Uterus (tissue), 4 donors: ENCODE data around the gene LMO7. TPM values are rescaled to one million over a fixed set of nuclear protein-coding genes. Genes with fewer than 3 reads are reported as not detected.

ENCODE experiments used
- DNase-seq, 2 donors: peaks; one replicate each; pipeline ENCODE4 v3.0.0-alpha.2; 2019 to 2020
- H3K27ac ChIP-seq, 2 donors: fragments of 200-600 bp; sonication (generic); 1 replicate in 1 of 2; 2 replicates in 1 of 2; pipeline ENCODE4 v1.5.1; 2016 to 2018
- H3K27me3 ChIP-seq, 2 donors: fragments of 200-600 bp; sonication (generic); one replicate each; pipeline ENCODE4 v1.5.1; 2018 to 2019; ENCODE audit warnings: control low read depth in 1 of 2
- H3K36me3 ChIP-seq, 2 donors: fragments of 200-600 bp; sonication (generic); one replicate each; pipeline ENCODE4 v1.5.1; 2019; ENCODE audit warnings: control low read depth in 1 of 2
- H3K4me1 ChIP-seq, 2 donors: fragments of 200-600 bp; sonication (generic); one replicate each; pipeline ENCODE4 v1.5.1; 2018 to 2019; ENCODE audit warnings: control low read depth in 1 of 2
- H3K4me3 ChIP-seq, 2 donors: fragments of 200-600 bp; sonication (generic); 1 replicate in 1 of 2; 2 replicates in 1 of 2; pipeline ENCODE4 v1.5.1; 2018 to 2019; ENCODE audit warnings: mild to moderate bottlenecking in 1 of 2
- H3K9me3 ChIP-seq, 2 donors: fragments of 200-600 bp; sonication (generic); one replicate each; pipeline ENCODE4 v1.5.1; 2019; ENCODE audit warnings: control low read depth in 1 of 2
- POLR2A ChIP-seq, 2 donors: fragments of 450-650 bp; IDR thresholded peaks; one replicate each; pipeline ENCODE4 v1.6.1; 2016; ENCODE audit warnings: antibody characterized with exemption in 2 of 2, mild to moderate bottlenecking in 1 of 2, moderate library complexity in 1 of 2
- intact Hi-C: fragments of 100-400 bp; cut with DNase I; formaldehyde crosslinking; loops from one replicate; pipeline ENCODE4 v1.15.1; 2023; ENCODE audit warnings: low total_unique reads
- total RNA-seq, 4 donors: library from RNA; depleted of rRNA in 3 of 4; stranded (reverse); fragments of >200 nt in 3 of 4; gene quantifications; one replicate each; pipeline versions ENCODE4 v1.1.0 to v1.2.4, GENCODE V29; 2014 to 2023
- TF ChIP-seq, protein P1 (sequence below), 4 experiments: fragments of 200-600 bp in 2 of 4; fragments of 450-650 bp in 2 of 4; sonication (generic) in 2 of 4; IDR thresholded peaks; one replicate each; pipeline ENCODE4 v1.5.1; 2016 to 2019; ENCODE audit warnings: antibody characterized with exemption in 4 of 4, mild to moderate bottlenecking in 2 of 4, moderate library complexity in 1 of 4
- donor health status: DM: yes; HTN: yes; CAD: no.

The LMO7 gene
- total RNA-seq, 4 donors from 2014 or later, result 2.6 to 55.4 (median 24.2) TPM

DNA sequence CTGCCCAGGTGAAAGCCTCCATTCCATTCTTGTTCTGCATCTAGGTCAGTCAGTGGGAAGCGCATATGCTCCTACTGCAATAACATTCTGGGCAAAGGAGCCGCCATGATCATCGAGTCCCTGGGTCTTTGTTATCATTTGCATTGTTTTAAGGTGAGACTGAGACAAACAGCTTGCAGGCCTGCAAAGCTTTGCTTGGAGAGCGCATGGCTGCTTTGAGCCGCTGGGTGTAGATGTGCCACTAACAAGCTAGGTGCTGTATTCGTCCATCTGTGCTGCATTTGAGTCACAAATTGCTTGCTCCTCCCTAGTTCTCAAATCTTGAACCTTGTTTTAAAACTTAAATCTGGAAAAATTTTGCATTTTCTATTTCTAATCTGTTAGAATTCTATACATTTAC, 219.1 kb downstream of the LMO7 start:
- Histone ChIP-seq H3K9me3 (no peaks in the 10 kb centered on the region), H3K36me3 (no peaks in the 10 kb centered on the region), H3K27ac (no peak overlapping the region), H3K4me1 (no peaks in the 10 kb centered on the region), H3K27me3 (no peaks in the 10 kb centered on the region), H3K4me3 (no peak overlapping the region)
- DNase-seq, result no peak
- TF ChIP-seq POLR2A (IDR thresholded peaks at IDR 0.05), result no peak
- TF ChIP-seq, protein P1, sequence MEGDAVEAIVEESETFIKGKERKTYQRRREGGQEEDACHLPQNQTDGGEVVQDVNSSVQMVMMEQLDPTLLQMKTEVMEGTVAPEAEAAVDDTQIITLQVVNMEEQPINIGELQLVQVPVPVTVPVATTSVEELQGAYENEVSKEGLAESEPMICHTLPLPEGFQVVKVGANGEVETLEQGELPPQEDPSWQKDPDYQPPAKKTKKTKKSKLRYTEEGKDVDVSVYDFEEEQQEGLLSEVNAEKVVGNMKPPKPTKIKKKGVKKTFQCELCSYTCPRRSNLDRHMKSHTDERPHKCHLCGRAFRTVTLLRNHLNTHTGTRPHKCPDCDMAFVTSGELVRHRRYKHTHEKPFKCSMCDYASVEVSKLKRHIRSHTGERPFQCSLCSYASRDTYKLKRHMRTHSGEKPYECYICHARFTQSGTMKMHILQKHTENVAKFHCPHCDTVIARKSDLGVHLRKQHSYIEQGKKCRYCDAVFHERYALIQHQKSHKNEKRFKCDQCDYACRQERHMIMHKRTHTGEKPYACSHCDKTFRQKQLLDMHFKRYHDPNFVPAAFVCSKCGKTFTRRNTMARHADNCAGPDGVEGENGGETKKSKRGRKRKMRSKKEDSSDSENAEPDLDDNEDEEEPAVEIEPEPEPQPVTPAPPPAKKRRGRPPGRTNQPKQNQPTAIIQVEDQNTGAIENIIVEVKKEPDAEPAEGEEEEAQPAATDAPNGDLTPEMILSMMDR (IDR thresholded peaks at IDR 0.05), result no peak
- intact Hi-C loops, result no loop called here

DNA sequence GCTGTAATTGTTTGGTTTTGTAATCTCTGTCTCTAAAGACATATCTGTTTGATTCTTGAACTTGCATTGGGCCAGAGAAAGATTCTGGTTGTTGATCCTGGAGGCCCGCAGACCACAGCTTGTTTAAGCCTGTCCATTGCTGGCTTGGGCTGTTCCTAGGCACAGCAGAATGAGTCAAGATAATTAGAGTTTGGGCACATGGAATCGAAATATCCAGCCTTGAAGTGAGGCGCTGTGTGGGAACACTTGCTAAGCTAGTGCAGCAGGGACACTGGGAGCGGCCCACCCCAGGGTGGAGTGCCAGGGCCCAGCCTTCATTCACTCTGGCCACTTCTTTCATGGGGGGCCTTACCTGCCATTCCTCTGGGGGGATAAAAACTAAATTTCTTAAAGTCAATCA, 219.7 kb downstream of the LMO7 start:
- TF ChIP-seq, protein P1 (IDR thresholded peaks at IDR 0.05), result no peak
- no peak for TF ChIP-seq POLR2A (IDR thresholded peaks at IDR 0.05)
- intact Hi-C loops, result no loop called here
- no peaks in the 10 kb centered on the region for H3K36me3 ChIP-seq

DNA sequence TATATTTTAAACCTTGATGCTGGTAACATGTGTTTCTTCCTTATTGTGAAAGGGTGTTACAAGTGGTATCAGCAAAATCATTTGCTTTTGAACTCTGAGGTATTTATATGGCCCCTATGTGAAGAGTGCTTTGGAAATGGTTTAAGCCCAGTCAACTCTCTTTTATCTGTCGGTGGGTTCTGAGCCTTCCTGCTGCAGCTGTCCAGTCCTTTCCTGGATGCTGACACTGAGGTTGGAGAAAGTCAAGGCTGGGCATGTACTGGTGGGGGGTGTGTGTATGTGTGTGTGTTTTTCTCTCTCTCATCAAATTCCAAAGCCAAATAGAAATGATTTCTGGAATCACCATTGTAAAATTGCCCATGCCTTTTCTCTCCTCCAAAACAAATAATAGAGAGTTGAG, 221.2 kb downstream of the LMO7 start:
- Histone ChIP-seq H3K27me3 (no peaks in the 10 kb centered on the region), H3K4me3 (no peak overlapping the region), H3K4me1 (no peaks in the 10 kb centered on the region), H3K36me3 (no peaks in the 10 kb centered on the region), H3K9me3 (no peaks in the 10 kb centered on the region), H3K27ac (no peak overlapping the region)
- intact Hi-C loops, result no loop called here
- no peak for TF ChIP-seq POLR2A (IDR thresholded peaks at IDR 0.05)
- TF ChIP-seq, protein P1 (IDR thresholded peaks at IDR 0.05), result no peak
- no peak for DNase-seq

More for the DNA sequence above, 219.7 kb downstream of the LMO7 start:
- Histone ChIP-seq H3K27ac (no peak overlapping the region), H3K27me3 (no peaks in the 10 kb centered on the region), H3K4me1 (no peaks in the 10 kb centered on the region), H3K4me3 (no peak overlapping the region), H3K9me3 (no peaks in the 10 kb centered on the region)
- DNase-seq, result no peak

DNA sequence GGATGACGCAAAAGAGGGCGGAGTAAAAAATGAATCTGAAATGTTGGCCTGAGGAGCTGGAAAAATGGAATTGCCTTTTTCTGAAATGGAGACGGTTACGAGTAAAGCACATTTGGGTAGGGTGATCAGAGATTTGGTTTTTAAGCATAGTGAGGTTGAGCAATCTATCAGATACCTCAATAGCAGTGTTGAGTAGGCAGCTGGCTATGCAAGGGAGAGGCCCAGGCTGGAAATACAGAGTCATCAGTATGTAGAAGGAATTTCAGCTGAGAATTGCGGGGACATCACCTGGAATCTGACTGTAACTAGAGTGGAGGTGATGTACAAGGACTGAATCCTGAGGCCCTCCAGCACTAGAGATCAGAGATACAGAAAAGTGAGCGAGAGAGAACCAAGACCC, 224.8 kb downstream of the LMO7 start:
- no peak overlapping the region for H3K4me3 ChIP-seq
- DNase-seq, result no peak
- no peaks in the 10 kb centered on the region for H3K9me3 ChIP-seq
- H3K27ac ChIP-seq, result no peak overlapping the region
- intact Hi-C loops, result no loop called here
- no peaks in the 10 kb centered on the region for H3K4me1 ChIP-seq
- H3K27me3 ChIP-seq, result no peaks in the 10 kb centered on the region
- TF ChIP-seq POLR2A (IDR thresholded peaks at IDR 0.05), result no peak
- TF ChIP-seq, protein P1 (IDR thresholded peaks at IDR 0.05), result no peak
- H3K36me3 ChIP-seq, result no peaks in the 10 kb centered on the region

DNA sequence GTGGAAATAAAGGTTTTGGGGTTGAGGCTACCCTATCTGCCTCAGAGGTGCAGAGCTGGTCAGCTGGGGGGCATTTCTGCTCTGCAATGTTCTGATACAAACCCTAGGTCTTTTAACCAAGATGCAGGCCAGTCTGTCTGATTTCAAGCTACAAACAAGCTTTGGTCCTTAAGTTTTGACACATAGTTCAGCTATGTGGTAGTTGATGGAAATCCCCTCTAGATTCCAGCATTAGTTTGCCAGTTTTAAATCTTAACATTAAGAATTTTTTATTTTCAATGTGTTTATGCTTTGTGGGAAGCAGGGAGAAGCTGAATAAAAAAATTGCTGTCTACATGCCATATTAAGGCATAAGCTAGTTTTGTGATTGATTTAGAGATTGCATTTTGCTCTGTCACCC, 225.7 kb downstream of the LMO7 start:
- Histone ChIP-seq H3K27me3 (no peaks in the 10 kb centered on the region), H3K4me1 (no peaks in the 10 kb centered on the region), H3K36me3 (no peaks in the 10 kb centered on the region), H3K9me3 (no peaks in the 10 kb centered on the region), H3K27ac (no peak overlapping the region), H3K4me3 (no peak overlapping the region)
- intact Hi-C loops, result no loop called here
- TF ChIP-seq, protein P1 (IDR thresholded peaks at IDR 0.05), result no peak
- TF ChIP-seq POLR2A (IDR thresholded peaks at IDR 0.05), result no peak
- no peak for DNase-seq
